ENCODE data around the gene LEFTY1.
"Not testable (repeated sequence)": the region's sequence is repeated elsewhere in the genome, so short reads cannot be mapped to it uniquely, and the experiment has no call there.

Gene LEFTY1, protein sequence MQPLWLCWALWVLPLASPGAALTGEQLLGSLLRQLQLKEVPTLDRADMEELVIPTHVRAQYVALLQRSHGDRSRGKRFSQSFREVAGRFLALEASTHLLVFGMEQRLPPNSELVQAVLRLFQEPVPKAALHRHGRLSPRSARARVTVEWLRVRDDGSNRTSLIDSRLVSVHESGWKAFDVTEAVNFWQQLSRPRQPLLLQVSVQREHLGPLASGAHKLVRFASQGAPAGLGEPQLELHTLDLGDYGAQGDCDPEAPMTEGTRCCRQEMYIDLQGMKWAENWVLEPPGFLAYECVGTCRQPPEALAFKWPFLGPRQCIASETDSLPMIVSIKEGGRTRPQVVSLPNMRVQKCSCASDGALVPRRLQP

DNA sequence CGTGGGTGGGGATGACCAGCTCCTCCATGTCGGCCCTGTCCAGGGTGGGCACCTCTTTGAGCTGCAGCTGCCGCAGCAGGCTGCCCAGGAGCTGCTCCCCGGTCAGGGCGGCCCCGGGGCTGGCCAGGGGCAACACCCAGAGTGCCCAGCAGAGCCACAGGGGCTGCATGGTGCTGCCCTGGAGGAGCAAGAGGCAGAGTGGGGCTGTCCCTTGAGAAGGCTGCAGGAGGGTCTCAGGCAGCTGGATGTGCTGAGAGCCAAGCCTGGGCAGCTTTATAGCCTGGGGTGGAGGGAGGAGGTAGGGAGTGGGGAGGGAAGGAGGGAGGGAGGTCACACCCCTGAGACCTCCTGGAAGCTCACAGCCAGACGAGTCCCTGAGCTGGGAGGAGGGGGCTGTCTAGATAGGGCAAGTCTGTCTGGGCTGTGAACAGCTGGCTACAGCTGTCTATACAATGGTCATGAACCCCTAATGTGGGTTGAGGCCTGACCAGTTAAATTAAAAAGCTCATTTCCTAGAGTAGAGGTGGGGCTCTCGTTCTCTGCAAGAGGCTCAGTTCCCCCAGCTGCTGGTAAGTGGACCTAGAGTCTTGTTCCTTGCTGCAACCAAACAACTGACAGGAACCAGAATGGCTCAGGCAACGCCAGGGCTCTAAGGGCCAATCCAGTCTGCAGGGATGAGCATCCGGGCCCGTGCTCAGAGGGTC, at the start of gene LEFTY1:
LEFTY1 (minus strand) TSS at position 249 of the 704 bp plus-strand sequence; CDS start at position 169, 80 bp downstream.
- no peak for DNase-seq

DNA sequence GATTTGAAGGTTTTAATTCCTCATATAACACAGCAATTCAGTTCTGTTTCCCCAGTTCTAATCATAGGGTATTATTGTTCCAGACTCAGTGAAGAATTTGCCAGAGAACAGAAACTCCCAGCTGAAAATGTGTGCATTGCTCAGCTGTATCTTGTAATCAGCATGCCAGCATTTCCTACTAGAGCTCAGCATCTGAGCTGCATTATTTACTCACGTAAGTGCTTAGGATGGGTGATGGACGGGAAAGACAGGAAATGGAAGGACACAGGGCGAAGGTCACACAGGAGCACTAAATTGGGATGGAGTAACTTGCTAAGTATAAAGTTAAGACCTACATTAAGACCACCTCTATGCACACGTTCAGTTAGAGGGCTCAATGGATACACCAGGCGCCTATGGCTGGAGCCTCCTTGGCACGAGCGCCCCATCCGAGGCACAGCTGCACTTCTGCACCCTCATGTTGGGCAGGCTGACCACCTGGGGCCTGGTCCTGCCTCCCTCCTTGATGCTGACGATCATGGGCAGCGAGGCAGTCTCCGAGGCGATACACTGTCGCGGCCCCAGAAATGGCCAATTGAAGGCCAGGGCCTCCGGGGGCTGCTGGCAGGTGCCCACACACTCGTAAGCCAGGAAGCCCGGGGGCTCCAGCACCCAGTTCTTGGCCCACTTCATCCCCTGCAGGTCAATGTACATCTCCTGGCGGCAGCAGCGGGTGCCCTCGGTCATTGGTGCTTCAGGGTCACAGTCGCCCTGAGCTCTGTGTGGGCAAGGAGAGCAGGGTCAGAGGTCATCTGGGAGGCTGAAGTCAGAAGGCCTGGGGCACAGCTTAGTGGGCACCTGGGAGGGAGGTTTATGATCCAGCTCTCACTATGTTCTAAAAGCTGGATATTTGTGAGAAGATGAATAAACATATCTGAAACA, 48.4 kb upstream of the LEFTY1 start:
- DNase-seq, result no peak

DNA sequence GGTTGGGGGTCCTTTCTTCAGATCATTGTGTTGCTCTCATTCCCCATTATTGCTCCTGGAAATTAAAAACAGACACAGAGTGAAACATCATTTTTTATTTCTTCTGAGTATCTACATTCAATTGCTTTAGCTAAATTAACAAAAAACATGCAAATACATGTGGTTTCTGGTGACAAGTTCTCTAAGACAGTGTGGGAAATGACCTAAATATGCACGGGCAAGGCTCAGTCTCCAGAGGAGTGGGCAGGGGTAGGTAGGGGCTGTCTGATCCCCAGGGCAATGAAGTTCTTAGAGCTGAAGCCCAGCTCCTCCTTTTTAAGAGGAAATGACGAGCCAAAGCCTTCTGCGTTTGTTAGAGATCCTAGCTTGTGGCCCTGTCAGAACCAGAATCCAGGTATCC, 47.6 kb upstream of the LEFTY1 start:
- DNase-seq, result no peak

DNA sequence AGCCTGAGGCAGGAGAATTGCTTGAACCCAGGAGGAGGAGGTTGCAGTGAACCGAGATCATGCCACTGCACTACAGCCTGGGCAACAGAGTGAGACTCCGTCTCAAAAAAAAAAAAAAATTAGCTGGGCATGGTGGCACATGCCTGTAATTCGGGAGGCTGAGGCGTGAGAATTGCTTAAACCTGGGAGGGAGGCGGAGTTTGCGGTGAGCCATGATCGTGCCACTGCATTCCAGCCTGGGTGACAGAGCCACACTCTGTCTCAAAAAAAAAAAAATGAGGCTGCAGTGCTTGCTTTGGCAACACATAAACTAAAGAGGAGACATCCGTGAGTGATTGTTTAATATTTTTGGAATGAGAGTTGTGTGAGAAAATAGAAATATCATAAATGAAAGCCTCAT, 47.1 kb upstream of the LEFTY1 start:
- DNase-seq, result not testable (repeated sequence)

DNA sequence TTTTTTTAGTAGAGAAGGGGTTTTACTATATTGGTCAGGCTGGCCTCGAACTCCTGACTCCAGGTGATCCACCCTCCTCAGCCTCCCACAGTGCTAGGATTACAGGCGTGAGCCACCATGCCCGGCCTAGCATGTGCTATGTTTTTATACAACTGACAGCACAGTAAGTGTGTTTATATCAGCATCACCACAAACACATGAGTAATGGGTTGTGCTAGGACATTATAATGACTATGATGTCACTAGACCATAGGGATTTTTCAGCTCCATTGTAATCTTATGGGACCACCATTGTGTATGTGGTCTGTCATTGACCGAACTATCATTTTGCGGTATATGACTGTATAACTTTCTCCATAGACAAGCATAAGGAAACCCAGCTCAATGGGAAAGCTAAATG, 45.8 kb upstream of the LEFTY1 start:
- DNase-seq, result no peak

DNA sequence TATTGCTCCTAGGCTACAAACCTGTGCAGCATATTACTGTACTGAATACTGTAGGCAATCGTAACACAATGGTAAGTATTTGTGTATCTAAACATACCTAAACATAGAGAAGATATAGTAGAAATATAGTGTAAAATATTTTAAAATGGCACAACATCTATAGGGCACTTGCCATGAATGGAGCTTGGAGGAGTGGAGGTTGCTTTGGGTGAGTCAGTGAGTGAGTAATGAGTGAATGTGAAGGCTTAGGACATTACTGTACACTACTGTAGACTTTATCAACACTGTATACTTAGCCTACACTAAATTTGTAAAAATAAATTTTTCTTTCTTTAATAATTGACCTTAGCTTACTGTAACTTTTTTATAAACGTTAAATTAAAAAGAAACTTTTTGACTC, 44.1 kb upstream of the LEFTY1 start:
- DNase-seq, result peak; percentile 57

DNA sequence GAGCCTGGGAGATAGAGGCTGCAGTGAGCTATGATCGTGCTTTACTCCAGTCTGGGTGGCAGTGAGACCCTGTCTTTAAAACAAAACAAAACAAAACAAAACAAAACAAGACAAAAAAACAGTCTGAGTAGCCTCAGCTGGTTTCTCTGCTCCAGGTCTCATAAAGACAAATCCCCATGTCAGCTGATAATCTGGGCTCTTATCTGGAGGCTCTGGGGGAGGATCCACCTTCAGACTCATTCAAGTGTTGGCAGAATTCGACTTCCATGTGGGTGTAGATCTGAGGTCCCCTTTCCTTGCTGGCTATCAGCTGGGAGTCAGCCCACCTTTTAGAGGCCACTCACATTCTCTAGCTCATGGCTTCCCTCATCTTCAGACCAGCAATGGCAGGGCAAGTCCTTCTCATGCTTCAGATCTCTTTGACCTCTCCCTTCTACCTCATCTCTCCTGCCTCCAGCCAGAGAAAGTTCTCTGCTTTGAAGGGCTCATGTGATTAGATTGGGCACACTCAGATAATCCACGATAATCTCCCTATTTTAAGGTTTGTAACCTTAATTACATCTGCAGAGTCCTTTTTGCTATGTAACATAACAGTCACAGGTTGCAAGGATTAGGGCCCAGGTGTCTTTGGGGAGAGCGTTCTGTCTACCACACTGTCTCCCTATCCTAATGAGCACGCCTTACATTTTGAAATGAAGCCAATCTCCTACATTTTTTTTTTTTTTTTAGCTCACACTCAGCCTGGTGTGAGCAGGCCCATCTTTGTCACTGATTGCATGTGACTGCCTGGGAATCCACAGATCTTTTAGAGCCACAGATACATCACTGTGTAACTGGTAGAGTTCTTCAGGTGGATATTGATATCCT, 42.6 kb upstream of the LEFTY1 start:
- DNase-seq, result no peak

DNA sequence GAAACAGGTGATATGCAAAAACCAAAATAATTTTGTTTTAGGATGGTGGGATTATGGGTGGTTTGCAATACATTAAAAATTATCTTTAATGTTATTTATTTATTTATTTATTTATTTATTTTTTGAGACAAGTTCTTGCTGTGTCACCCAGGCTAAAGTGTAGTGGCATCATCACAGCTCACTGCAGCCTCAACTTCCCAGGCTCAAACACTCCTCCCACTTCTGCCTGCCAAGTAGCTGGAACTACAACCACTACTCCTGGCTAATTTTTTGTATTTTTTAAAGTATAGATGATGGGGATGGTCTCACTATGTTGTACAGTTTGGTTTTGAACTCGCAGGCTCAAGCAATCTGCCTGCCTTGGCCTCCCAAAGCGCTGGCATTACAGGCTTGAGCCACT, 41.6 kb upstream of the LEFTY1 start:
- DNase-seq, result no peak

DNA sequence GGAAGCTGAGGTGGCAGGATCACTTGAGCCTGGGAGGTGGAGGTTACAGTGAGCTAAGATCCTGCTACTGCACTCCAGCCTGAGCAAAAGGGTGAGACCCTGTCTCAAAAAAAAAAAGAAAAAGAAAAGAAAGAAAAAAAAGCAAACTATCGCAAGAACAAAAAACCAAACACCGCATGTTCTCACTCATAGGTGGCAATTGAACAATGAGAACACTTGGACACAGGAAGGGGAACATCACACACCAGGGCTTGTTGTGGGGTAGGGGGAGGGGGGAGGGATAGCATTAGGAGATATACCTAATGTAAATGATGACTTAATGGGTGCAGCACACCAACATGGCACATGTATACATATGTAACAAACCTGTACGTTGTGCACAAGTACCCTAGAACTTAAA, 40.5 kb upstream of the LEFTY1 start:
- DNase-seq, result not testable (repeated sequence)

DNA sequence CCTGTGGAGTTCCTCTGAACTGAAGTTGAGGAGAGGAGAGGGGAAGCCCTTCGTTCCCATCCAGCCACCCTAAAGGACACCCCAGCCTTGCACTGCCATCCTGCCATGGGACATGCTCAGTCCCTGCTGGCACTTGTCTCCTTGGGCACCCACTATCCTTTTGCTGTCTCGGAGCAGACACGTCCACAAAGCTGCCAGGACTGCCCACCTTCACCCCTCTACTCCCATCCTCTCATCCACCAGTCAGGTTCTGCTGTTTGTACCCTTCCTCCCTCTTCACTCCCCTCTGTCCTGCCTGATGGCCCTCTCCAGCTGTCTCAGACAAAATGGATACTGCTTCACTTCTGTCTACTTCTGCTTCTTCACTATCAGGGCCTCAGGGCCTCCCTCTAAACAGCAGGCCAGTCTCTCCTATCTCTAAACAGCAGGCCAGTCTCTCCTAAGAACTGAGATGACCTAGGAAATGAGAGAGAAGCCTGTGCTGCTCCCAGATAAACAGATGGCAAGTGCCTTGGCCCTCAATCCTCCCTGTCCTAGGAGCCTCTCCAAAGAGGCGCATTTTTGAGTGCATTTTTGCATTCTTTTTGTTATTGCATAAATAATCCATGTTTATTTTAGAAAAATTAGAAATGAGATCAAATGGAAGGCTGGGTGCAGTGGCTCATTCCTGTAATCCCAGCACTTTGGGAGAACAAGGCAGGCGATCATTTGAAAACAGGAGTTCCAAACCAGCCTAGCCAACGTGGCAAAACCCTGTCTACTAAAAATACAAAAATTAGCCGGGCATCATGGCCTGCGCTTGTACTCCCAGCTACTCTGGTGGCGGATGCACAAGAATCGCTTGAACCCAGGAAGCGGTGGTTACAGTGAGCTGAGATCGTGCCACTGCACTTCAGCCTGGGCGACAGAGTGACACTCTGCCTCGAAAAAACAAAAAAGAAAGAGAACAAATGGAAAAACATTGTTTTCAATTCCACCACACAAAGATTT, 39.5 kb upstream of the LEFTY1 start:
- DNase-seq, result no peak

DNA sequence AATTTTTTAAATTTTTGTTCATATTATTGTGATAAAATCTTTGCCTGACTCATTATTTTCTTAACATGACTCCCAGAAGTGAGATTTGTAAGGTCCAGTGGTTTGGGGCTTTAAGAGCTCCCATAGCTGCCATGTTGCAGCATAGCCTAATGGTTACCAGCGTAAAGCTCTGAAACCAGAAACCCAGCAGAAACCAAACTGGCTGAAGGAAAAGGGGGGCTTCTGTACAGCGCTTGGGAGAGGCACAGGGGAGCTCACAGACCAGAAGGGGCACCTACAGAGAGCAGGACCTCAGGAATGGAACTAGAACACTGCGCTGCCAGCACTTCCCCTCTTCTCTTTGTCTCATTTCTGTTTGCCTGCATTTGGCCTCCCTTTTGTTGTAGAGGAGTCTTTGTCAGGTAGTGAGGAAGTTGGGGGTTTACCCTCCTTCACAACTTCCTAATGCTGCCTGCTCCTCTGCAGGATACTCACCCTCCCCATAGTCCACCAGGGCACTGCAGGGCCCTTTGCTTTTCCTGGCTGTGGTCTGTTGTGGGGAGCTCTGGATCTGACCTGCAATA, 37.7 kb upstream of the LEFTY1 start:
- DNase-seq, result no peak

DNA sequence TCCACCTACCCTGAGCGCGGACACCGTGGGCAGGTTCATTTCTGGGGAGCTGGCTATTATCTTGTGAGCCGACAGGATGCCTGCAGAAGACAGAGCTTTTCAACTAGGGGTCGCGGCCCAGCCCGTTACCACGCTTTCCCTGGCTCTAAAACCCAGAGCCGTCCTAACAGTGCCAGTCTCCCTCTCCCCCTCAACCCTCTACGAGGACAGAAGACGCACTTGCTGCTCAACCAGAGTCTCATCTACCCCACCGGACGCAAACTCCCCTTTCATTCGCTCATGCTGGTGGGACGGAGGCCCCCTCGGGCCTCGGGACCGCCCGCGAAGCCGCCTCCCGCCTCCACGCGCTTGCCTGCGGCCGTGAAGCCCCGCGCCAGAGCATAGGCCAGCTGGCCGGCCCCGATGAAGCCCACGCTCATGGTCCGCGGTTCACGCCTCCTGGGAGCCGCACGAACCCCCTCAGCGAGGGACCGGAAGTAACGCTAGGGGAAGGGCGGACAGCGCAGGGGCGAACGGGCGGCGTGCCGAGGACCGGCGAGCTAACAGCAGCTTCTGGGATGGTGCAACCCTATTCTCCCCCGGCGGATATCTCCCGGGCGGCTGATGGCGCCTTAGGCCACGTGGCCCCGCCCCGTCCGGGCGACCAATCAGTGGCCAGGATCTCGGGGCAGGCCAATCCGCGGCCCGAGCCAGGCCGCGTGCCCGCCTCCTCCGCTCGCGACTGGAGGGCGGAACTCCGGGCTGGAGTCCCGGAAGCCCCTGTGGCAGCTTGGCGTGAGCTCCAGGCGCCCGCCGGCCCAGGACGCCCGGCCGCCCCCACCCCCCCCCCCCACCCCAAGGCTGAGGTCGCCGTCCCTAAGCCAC, 35.0 kb upstream of the LEFTY1 start, which contains the start of gene PYCR2:
PYCR2 (minus strand) TSS at position 559 of the 864 bp plus-strand sequence; CDS start at position 419, 140 bp downstream.
- DNase-seq, result peak; percentile 95

DNA sequence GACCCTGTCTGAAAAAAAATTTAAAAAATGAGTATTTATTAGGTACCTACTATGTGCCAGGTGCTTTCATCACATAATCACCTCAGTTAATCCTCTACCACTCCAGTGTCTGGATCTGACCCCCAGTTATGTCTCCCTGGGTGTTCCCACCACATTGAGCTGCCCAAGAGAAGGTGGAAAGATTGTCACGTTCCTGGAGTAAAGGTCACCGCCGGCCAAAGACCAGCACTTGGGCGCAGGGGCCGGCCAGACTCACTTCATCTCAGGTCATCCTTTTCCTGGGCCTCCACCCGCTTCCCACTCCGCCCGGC, 34.4 kb upstream of the LEFTY1 start:
- DNase-seq, result no peak

DNA sequence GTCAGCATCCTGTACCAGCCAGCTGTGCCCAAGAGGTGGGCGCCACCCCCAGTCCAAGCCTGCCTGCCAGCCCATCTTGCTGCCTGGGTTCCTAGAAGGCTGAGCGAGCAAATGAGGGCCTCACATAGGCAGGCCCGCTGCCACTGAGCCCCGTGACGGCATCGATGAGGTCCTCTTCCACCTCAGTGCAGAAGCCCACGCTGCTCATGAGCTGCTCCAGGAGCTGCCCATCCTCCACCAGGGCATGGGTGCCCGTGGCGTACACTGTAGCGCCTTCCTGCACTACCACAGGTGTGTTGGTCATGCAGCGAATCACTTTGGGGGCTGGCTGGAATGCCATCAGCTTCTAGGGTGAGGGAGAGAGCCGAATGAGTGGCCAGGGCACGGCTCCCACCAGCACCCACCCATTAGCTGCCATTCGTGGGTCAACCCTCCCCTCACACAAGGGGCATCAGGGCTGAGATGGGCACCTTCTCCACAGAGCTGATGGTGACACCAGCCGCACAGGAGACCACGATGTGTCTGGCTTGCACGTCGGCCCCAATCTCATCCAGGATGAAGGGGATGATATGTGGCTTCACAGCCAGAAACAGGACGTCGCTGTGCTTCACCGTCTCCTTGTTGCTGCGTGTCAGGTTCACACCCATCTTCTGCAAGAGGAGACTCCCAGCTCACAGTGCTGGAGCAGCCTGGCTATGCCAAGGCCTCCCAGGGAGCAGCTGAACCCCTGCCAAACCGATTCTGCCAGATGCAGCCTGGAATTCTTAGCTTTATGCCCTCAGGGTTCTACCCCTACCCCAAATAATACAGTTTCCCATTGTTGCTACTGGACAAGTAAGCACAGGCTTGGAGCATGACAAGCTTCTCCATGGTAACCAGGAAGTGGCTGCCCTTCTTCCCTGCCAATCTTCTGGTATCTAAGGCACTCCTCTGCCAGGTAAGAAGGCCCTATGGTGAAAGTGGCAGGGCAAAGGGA, 33.1 kb upstream of the LEFTY1 start:
- DNase-seq, result no peak

DNA sequence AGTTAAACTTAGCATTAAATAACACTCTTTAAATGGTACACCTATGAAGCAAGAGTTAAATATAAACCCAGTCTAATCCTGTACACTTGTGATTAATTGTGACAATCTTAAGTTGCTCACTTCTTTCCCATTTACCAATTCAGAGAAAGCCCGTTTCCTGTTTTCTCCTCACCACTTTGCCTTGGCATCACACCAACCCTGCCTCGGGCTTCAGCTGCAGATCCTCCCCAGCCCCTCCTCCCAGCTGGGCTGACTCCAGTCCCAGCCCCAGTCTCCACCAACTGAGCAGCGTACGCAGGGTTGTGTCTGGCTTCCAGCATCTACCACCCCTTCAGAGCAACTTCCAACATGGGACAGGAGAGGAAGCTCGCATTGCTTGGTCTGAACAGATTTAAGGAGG, 31.0 kb upstream of the LEFTY1 start:
- peak; percentile 72 for DNase-seq

DNA sequence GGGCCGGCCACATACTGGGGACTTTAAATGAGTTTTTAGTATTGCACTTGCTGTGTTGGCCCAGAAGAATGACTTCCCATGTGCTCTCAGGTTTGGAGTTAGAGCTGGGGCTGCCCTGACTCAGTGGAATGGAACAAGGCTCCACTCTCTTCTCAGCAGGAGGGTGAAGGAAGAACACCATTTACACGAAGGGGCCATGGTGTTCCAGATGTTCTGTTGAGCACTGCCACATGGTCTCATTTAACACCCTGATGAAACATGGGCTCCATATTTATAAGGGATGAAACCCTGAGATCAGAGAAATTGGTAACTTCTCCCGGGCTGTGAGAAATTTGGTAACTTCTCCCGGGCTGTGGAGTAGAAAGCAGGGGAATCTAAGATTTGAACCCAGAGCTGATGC, 29.3 kb upstream of the LEFTY1 start:
- DNase-seq, result no peak

DNA sequence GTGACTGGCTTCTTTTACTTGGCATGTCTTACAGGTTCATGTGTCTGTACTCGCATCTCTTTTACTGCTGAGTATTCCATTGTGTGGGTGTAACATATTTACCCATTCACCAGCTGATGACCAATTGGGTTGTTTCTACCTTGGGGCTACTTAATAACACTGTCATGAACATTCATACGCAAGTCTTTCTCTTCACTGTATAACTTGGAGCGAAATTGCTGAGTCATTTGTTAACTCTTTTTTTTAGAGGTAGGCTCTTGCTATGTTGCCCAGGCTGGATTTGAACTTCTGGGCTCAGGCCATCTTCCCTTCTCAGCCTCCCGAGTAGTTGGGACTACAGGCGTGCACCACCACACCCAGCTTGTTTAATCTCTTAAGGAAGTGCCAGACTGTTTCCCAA, 28.6 kb upstream of the LEFTY1 start:
- DNase-seq, result no peak

DNA sequence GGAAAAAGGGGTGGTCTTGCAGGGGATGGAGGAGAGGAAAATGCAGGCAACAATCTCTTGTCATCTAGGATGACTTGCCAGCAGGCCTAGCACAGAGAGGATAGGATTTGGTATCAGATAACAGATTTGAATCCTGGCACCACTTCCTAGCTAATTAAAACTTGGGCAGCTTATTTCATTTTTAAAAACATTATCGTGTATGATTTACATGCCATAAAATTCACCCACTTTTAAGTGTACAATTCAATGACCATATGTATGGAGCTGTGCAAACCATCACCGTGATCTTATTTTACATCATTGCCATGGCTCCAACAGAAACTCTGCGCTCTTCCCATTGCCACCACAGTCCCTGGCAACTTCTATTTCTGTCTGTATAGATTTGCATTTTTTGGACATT, 28.2 kb upstream of the LEFTY1 start:
- DNase-seq, result no peak
